Fibroblast of lung (primary cell): ENCODE results near the gene EEFSEC. TPM values are rescaled to one million over a fixed set of nuclear protein-coding genes. Genes with fewer than 3 reads are reported as not detected.

Source experiments
- DNase-seq, 2 donors: peaks; one replicate each; pipeline versions ENCODE4 v3.0.0 to v3.0.0-alpha.2; 2010; ENCODE audit warnings: low read depth in 2 of 2
- H2AFZ ChIP-seq: 2 replicates; pipeline ENCODE4 v1.5.1; 2012; ENCODE audit warnings: low read length, control low read depth, inconsistent platforms
- H3K27ac ChIP-seq: 2 replicates; pipeline ENCODE4 v1.5.1; 2011; ENCODE audit warnings: low read length, control low read depth; ENCODE audit not compliant: insufficient read depth
- H3K27me3 ChIP-seq: 2 replicates; pipeline ENCODE4 v1.5.1; 2011; ENCODE audit warnings: mild to moderate bottlenecking, low read length; ENCODE audit not compliant: control insufficient read depth, insufficient read depth
- H3K36me3 ChIP-seq: 2 replicates; pipeline ENCODE4 v1.5.1; 2011; ENCODE audit warnings: low read length; ENCODE audit not compliant: control insufficient read depth, insufficient read depth
- H3K4me1 ChIP-seq: 2 replicates; pipeline ENCODE4 v1.5.1; 2011; ENCODE audit warnings: low read length; ENCODE audit not compliant: control insufficient read depth, insufficient read depth; ENCODE audit errors: extremely low read depth
- H3K4me2 ChIP-seq: 2 replicates; pipeline ENCODE4 v1.5.1; 2011; ENCODE audit warnings: low read length, control low read depth; ENCODE audit not compliant: insufficient read depth; ENCODE audit errors: extremely low read depth
- H3K4me3 ChIP-seq, 4 experiments: fragments of 200-600 bp in 1 of 4; sonication (generic) in 1 of 4; replicated peaks in 1 of 4; 2 replicates each; pipeline ENCODE4 v1.5.1; 2011 to 2016; ENCODE audit warnings: low read length in 4 of 4, low read depth in 3 of 4, mild to moderate bottlenecking in 3 of 4, control low read depth in 2 of 4, inconsistent platforms in 1 of 4, mixed read lengths in 1 of 4; ENCODE audit not compliant: insufficient read depth in 1 of 4; ENCODE audit errors: control extremely low read depth in 1 of 4
- H3K79me2 ChIP-seq: 2 replicates; pipeline ENCODE4 v1.5.1; 2012; ENCODE audit warnings: mild to moderate bottlenecking, low read length, inconsistent platforms; ENCODE audit not compliant: control insufficient read depth, insufficient read depth
- H3K9ac ChIP-seq: 2 replicates; pipeline ENCODE4 v1.5.1; 2011; ENCODE audit warnings: mild to moderate bottlenecking, low read length, control low read depth; ENCODE audit not compliant: insufficient read depth
- H3K9me3 ChIP-seq: 2 replicates; pipeline ENCODE4 v1.5.1; 2012; ENCODE audit warnings: low read depth, low read length; ENCODE audit not compliant: control insufficient read depth, insufficient read depth
- H4K20me1 ChIP-seq: 2 replicates; pipeline ENCODE4 v1.5.1; 2011; ENCODE audit warnings: low read length; ENCODE audit not compliant: control insufficient read depth, insufficient read depth; ENCODE audit errors: extremely low read depth
- EZH2 ChIP-seq: IDR thresholded peaks from 2 replicates; pipeline ENCODE4 v1.5.1; 2012; ENCODE audit warnings: low read length, control low read depth, mild to moderate bottlenecking; ENCODE audit errors: missing control alignments
- polyA plus RNA-seq, 2 donors: library from polyadenylated mRNA; depleted of rRNA in 1 of 2; stranded (reverse) in 1 of 2; unstranded in 1 of 2; fragments of >200 nt; gene quantifications; 2 replicates each; pipeline ENCODE4 v1.2.1, GENCODE V29; 2011 to 2012; ENCODE audit warnings: missing spikeins in 1 of 2
- total RNA-seq: library from RNA; depleted of rRNA; stranded (reverse); fragments of >200 nt; gene quantifications from 2 replicates; pipeline ENCODE4 v1.2.1, GENCODE V29; 2014
- TF ChIP-seq, protein P1 (sequence below), 2 donors: IDR thresholded peaks in 1 of 2; conservative IDR thresholded peaks in 1 of 2; 1 replicate in 1 of 2; 2 replicates in 1 of 2; pipeline ENCODE4 v1.5.1; 2011 to 2012; ENCODE audit warnings: low read length in 2 of 2, control low read depth in 1 of 2, inconsistent platforms in 1 of 2, low read depth in 1 of 2, mild to moderate bottlenecking in 1 of 2

Gene EEFSEC
- total and polyA plus RNA-seq, 2 donors (not counting 1 experiment from before 2014, with no cell fraction given): 2.6 to 5.0 TPM

DNA sequence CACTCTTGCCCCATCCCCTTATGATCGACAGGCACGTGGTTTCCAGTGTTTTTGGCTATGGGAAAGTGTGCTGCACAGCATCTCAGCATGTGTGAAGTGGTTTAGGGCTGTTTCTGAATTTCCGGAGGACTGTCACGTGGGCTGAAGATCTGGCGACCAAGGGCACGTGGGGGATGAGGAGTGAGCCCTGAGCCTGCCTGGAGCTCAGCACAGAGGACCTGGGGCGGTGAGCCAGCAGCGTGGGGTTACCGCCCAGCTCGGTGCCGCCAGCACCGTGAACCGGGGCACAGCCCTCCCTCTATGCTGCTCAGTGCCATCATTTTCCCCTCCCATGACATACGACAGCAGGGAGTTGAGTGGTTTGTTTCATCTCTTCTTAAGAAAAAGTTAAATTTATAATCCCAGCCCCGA lies 163.2 kb downstream of the EEFSEC start:
- no peak for DNase-seq
- no peaks in the 10 kb centered on the region for H3K9me3 ChIP-seq
- no peaks in the 10 kb centered on the region for H4K20me1 ChIP-seq
- H3K9ac ChIP-seq: no peak overlapping the region
- no peaks in the 10 kb centered on the region for H3K27me3 ChIP-seq
- no peaks in the 10 kb centered on the region for H3K4me1 ChIP-seq
- H3K4me3 ChIP-seq: no peak overlapping the region
- no peaks in the 10 kb centered on the region for H3K36me3 ChIP-seq
- H2AFZ ChIP-seq: no peak overlapping the region
- H3K4me2 ChIP-seq: no peak overlapping the region
- no peaks in the 10 kb centered on the region for H3K79me2 ChIP-seq
- no peak for TF ChIP-seq EZH2
- TF ChIP-seq, protein P1, sequence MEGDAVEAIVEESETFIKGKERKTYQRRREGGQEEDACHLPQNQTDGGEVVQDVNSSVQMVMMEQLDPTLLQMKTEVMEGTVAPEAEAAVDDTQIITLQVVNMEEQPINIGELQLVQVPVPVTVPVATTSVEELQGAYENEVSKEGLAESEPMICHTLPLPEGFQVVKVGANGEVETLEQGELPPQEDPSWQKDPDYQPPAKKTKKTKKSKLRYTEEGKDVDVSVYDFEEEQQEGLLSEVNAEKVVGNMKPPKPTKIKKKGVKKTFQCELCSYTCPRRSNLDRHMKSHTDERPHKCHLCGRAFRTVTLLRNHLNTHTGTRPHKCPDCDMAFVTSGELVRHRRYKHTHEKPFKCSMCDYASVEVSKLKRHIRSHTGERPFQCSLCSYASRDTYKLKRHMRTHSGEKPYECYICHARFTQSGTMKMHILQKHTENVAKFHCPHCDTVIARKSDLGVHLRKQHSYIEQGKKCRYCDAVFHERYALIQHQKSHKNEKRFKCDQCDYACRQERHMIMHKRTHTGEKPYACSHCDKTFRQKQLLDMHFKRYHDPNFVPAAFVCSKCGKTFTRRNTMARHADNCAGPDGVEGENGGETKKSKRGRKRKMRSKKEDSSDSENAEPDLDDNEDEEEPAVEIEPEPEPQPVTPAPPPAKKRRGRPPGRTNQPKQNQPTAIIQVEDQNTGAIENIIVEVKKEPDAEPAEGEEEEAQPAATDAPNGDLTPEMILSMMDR (conservative IDR thresholded peaks at IDR 0.05 in 1 of 2, IDR thresholded peaks at IDR 0.05 in 1 of 2; ENCODE audit: low read depth in 1 of 2, low read length in 2 of 2): no peak
- H3K27ac ChIP-seq: no peak overlapping the region

DNA sequence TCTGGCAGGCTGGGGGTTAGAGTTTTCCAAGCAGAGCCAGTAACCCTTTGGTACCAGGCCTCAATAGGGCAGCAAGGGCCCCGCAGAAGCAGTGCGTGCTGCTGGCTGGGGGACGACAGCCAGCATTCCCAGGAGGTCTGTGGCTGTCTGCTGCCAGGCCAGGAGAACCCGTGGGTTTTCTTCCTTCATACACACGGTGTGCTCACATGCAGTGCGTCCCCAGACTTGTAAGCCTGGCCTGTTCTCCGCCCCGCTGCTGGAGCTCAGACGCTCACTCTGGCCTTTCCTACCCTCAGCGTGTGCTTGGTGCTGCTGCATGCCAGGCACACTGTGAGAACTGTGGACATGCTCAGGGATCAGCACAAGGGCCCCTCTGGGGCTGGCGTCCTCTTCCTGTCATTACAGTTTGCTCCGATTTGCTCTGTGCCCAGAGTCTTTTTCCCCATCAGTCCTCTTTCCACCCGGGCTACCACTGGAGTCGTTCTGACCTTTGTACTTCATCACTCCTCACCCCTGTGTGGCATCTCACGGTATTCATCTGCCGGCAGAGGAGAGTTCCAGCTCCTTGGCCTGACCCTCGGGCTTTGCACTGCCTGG lies 163.9 kb downstream of the EEFSEC start:
- no peak for DNase-seq

DNA sequence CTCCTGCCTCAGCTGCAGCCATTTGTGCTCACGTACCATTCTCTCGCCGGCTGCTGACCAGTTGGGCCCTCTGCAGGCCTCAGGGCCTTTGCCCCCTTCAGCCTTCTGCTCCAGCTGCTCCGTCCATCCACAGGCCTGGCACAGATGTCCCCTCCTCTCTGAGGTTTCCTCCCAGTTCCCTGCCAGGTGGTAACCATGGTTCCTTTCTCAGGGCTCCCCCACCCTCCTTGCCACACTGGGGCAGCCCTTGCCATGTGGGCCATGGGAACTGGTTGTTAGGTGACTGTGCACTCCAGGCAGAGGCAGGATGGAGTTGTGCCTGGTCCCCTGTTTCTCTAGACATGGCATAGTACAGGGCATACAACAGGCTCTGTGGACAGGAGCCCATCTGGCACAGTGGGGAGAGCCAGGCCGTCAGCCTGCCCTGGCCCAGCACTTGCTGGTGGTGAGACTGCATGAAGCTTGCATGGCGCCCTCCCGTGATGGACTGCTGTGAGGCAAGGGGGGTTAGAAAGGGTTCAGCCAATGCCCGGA lies 164.5 kb downstream of the EEFSEC start:
- Histone ChIP-seq H3K4me1 (no peaks in the 10 kb centered on the region), H3K9me3 (no peaks in the 10 kb centered on the region), H3K27me3 (no peaks in the 10 kb centered on the region), H3K4me2 (no peak overlapping the region), H3K27ac (no peak overlapping the region), H3K4me3 (no peak overlapping the region), H3K9ac (no peak overlapping the region), H4K20me1 (no peaks in the 10 kb centered on the region), H2AFZ (no peak overlapping the region), H3K36me3 (no peaks in the 10 kb centered on the region), H3K79me2 (no peaks in the 10 kb centered on the region)
- TF ChIP-seq, protein P1 (conservative IDR thresholded peaks at IDR 0.05 in 1 of 2, IDR thresholded peaks at IDR 0.05 in 1 of 2; ENCODE audit: low read depth in 1 of 2, low read length in 2 of 2): no peak
- no peak for TF ChIP-seq EZH2
- peak in 1 of 2 donors; percentile 19 for DNase-seq

More for the DNA sequence above, 163.9 kb downstream of the EEFSEC start:
- H4K20me1 ChIP-seq: no peaks in the 10 kb centered on the region
- no peak overlapping the region for H3K4me3 ChIP-seq
- no peak overlapping the region for H3K27ac ChIP-seq
- H3K36me3 ChIP-seq: no peaks in the 10 kb centered on the region
- no peaks in the 10 kb centered on the region for H3K79me2 ChIP-seq
- H2AFZ ChIP-seq: no peak overlapping the region
- H3K9me3 ChIP-seq: no peaks in the 10 kb centered on the region
- no peak for TF ChIP-seq EZH2
- TF ChIP-seq, protein P1 (conservative IDR thresholded peaks at IDR 0.05 in 1 of 2, IDR thresholded peaks at IDR 0.05 in 1 of 2; ENCODE audit: low read depth in 1 of 2, low read length in 2 of 2): no peak
- H3K4me1 ChIP-seq: no peaks in the 10 kb centered on the region
- no peaks in the 10 kb centered on the region for H3K27me3 ChIP-seq
- no peak overlapping the region for H3K9ac ChIP-seq
- H3K4me2 ChIP-seq: no peak overlapping the region
